CD4-positive, alpha-beta T cell treated with Interleukin-17A for 1 hour (primary cell): Measurements from ENCODE around the gene SMCO4.
"Not testable (repeated sequence)": the region's sequence is repeated elsewhere in the genome, so short reads cannot be mapped to it uniquely, and the experiment has no call there.

Experiments
- DNase-seq: peaks from one replicate; pipeline ENCODE4 v3.0.0-alpha.2; 2020

SMCO4 gene

DNA sequence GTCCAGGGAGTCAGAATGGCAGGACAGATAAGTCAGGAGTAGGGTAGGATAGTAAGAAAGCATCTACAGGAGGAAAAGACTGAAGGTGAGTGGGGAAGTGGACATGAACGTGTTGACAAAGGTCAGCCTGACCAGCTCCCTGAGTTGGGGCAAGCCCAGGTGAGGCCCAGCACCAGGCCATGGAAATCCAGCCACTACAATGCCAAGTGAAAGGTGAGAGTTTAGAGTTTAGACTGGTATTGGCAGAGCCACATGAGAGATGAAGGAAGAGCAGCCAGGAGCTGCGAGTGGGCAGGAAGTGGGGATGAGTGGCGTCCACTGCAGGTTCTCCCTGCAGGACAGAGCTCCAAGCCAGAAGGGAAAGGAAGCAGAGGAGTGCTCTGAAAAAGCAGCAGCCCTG, 16.5 kb upstream of the SMCO4 start:
- DNase-seq, result no peak

- DNase-seq, result no peak
Measured at GRCh38 chr11:93552874-93553273, 9.7 kb upstream of the SMCO4 start.

DNA sequence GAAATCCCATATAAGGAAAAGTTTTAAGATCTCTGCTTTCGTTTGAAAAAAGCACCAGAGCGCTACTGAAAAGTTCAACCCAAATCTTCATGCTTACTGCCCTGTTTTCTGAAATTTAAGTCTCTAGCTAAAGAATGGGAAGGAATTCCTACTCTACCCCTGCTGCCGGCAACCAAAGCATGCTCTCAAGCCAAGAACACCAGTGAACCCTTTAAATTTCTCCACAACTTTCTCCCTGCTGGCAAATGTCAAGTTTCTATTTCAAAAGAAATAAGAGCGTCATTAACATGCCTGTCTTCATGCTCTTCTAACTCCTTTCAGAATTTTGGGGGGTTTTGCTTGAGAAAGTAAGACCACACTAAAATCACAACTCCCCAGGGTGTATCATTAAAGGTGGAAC, 6.8 kb upstream of the SMCO4 start:
- DNase-seq, result no peak

- no peak for DNase-seq
Measured at GRCh38 chr11:93548679-93549319, 5.6 kb upstream of the SMCO4 start.

GRCh38 chr11:93547773-93548172, 4.6 kb upstream of the SMCO4 start:
- DNase-seq, result no peak

DNA sequence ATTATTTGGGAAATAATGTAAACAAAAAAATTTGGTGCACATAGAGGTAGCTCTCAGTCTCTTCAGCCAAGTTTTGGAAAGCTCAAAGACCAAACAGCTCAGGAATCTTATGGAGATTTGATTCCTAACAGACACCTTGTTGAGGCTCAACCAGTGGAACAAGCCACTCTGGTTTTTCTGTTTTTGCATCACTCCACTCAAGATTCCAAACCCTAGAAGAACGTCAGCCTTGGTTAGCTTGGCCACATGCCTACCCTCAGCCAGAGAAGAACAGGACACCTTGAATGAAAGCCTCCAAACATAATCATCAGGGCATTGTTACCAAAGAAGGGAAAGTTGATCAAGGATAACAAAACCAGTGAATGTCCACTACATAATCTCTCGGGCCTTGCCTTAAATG, 3.8 kb upstream of the SMCO4 start:
- no peak for DNase-seq

GRCh38 chr11:93545566-93545965, 2.4 kb upstream of the SMCO4 start:
- DNase-seq, result no peak

GRCh38 chr11:93542811-93543229, 371 bp downstream of the SMCO4 start:
- peak; percentile 12 for DNase-seq

DNA sequence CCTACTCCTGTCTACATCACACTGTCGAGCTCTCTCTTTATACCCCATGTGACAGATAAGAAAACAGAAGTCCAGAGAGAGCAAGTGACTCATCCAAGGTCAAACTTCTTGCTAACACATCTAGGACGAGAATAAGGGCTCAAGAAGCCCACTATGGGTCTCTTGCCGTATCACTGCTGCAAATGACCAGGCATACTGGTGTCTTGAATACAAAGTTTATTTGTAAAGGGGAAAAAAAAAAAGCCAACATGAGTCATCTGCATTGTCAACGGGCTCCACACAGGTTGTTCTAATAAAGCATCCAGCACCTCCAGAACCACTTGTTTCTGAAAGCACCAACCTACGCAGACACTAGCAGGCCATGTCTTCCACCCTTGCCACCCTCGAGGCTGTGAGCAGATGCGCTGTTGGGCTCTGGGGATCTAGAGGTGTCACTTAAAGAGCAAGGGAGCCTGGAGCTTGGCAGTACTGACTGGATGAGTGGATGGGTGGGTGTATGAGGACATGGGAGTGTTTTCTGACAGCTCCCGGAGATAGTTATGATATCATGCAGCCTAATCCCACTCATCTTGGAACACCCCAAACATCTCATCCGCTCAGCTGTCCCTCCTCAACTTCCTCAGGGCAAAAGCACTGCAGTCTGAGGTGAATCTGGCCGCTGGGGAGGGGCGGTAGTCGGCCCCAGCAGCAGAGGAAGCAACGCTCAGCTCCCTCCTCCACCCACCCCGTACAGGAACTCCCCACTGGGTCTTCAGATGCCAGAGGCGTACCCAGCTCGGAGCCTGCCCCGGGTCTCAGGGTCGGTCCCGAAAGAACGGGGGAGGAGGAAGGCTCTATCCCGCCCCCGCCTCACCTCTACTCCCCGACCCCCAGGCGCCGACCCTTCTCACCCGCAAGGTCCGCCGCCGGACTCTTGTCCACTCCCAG, 1.0 kb downstream of the SMCO4 start:
- DNase-seq, result peak; percentile 39

DNA sequence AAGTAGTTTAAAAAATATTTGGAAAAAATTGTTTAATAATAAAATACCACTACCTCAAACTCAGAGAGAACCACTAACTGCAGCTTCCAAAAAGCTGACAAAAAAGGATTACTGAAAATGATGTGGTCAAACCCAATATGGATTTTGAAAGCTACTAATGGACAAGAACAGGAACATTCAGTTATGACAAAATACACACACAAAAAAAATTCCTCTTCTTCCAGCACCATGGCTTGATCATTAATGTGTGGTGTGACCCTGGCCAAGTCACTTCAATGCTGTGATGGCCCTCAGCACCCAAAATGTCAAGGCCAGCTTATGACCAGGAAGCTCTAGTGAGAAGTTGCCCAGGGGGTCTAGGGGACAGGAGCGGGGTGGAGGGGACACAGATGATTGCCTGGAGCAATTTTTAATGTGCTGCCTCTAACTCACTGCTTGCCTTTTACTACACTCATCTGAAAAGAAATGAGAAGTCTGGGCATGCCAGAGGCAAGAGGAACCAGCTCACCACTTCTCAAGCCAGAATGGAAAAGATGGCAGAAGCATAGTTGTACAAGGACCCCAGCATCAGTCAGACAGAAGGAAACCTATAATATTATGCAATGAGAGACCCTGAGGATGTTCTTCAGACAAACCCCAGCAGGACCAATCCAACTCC, 2.2 kb downstream of the SMCO4 start:
- no peak for DNase-seq

DNA sequence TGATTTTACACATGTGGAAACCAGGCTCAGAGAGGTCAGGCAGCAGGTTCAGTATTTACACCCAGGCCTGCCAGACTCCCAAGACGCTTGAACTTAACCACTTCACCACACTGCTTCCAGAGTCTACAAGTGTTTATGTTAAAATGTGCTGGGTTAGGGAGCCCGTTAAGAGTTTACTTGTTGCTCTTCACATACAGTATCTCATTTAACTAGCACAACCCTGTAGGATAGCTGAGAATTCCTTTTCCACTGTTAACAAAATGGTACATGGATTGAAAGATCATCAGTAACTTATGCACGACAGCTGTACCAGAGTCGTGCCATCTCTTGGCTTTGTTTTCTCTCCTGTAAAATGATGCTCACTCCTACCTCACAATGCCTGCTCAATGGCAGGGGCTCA, 2.9 kb downstream of the SMCO4 start:
- no peak for DNase-seq

- no peak for DNase-seq
Measured at GRCh38 chr11:93537767-93538261, 5.4 kb downstream of the SMCO4 start.

DNA sequence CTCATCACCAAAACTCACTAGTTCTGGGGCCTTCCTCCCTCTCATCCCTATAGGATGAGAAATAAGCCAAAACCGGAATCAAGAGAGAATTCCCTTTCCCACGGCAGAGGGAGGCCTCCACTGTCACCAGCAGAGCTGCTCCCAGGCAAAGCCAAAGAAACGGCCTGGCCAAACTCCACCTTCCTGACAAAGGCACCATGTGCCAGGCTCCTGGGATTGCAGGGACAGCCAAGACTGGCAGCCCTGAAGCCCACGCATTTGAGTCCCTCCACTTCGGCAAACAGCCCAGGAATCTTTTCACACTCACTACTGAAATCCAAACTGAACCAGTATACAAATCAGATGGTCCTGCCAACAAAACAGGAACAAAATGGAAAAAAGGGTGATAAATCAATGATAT, 6.1 kb downstream of the SMCO4 start:
- DNase-seq, result no peak

DNA sequence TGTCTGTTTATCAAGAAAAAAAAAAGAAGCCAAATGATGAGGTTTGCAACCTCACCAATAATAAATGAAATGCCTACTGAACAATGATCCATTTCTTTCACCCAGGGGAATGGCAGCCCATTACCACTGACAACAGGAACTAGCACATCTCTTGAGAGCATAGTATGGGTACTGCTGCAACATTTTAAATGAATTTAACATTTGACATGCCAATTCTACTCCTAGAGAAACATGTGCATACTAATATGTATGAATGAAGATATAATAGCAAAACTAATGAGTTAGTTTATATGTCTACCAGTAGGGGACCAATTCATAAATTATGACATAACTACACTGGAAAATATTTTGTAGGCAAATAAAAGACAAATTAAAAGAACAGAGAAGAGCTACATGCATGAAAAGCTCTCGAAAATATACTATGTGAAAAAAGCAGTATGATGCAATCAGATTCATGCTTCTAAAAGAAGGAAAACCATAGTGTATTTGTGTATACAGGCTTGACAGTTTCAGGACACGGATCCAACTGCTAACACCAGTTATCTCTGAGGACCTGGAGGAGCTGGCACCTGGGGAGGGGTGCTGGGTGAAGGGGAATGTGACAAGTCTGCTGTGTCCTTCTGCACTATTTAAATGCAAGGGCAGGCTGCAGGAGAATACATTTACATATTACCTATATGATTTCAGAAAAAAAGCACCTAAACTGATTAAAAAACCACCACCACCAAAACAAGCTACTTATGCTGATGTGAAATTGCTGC, 6.9 kb downstream of the SMCO4 start:
- DNase-seq, result no peak

DNA sequence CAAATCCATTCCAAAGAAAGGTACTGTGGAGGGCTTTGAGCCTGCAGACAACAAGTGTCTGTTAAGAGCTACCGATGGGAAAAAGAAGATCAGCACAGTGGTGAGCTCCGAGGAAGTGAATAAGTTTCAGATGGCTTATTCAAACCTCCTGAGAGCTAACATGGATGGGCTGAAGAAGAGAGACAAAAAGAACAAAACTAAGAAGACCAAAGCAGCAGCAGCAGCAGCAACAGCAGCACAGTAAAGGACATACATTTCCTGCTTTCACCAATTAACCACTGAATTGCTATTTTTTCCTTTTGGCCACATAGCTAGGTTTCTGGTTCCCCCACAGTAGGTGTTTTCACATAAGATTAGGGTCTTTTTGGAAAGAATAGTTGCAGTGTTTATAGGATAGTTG, 7.6 kb downstream of the SMCO4 start:
- not testable (repeated sequence) for DNase-seq

DNA sequence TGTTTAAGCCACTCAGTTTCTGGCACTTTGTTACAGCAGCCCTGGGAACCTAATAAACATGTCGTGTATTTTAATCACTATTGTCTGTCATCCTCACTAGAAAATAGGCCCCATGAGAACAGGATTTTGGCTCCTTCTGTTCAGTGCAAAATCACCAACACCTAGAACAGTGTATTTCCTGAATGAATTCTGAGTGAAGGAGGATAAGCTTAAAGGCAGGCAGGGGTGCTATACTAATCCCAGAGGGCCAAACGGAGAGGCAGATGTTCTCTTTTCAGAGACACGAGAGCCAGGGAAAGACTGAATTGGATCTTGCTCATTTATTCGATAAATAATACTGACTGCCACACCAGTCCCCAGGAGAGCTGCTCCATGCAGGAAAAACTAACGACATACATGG, 10.4 kb downstream of the SMCO4 start:
- DNase-seq, result no peak

DNA sequence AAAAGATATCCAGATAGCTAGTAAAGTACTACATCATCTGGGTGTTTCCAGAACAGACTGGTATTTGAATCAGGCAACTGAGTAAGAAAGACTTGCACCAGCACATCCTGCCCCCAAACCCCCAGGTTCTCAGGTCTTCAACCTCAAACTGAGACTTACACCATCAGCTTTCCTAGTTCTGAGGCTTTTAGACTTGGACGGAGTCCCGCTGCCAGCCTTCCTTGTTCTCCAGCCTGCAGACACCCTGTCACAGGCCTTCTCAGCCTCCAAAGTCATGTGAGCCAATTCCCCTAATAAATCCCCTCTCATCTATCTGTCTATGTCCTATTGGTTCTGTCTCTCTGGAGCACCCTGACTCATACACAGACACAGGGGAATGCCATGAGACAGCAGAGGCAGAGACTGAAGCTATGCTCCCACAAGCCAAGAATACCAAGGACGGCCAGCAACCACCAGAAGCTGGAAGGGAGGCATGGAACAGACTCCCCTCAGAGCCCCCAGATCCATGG, 10.9 kb downstream of the SMCO4 start:
- DNase-seq, result no peak

DNA sequence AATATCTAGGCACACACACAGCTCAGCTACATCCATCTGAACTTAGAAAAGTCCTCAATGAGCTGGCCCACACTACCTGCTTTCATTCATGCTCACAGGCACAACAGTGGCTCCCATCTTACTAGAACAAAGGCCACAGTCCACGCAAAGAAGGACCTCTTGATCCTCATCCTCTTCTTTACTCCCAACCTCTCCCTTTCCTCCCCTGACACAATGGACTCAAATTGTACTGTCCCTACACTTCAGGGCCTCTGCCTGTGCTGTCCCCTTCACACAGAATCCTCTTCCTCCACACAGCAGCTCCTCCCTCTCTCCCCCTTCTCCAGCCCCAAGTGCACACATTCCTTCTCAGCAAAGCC, 12.7 kb downstream of the SMCO4 start:
- DNase-seq, result no peak

DNA sequence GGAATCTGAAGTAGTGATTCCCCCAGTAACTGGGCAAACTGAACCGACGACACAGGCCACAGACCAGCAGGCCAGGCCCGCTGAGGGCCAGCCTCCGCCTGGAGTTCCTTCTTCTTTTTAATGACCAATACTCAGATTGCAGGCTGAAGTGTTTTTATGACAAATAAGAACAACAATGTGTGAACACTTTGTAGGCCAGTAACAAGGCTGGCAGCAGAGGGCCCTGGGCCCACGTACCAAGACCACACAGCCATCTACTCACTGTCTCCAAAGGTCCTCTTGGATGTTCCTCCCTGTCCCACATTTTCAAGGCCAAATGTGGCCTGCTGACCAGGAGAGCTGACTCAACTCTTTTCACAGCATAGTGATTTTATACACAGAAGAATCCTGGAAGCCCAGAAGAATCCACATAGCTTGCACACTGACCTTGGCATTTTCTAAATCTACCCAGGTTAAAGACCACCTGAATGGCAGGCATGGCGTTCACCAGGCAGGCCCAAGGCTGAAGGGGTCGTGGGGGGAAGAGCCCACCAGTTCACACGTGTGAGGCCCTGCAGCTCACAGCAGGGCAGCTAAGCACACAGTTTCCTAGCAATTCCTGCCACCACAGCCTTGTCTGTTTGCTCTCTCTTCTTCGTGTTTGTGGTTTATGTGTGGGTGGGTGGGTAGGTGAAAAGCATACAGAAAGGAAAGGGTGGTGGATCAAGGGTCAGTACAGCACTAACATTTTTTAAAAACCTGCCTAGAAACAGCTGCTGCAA, 13.3 kb downstream of the SMCO4 start:
- DNase-seq, result no peak

DNA sequence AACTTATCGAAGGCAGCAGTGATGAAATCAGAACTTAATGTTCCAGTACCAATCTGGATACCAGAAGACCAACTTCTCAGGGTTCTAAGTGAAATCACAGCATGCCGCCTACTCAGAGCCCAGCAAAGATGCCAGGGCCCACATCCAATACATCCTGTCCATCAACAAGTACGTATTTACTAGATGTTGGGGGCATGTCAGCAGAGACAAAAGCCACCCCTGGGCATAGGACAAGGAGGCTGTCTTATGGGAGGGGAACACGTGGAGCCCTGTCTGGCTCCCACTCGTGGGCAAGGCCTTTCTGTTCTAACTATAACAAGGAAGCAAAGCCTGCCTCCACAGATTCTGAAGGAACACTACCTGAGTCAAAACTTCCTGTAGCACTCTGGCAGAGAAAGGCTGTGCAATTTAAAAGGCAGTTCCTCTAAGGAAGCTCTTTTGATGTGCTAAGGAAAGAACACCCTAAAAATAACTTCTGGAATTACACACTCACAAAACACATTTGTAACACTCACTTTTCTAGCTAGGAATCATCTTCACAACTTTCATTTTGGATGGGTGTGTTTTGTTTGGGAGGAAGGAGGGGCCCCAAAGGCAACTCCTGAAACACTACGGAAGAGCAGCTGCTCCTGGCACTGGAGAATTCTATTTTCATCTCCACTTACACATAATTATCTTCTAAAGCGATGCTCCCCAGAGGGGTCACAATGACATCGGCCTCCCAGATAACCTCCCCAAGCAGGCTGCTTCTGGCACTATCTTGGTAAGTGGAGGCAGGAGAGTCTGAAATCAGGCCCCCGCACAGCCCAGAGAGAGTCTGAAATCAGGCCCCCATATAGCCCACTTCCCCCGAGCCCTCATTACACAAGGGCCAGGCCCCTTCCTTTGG, 14.2 kb downstream of the SMCO4 start:
- DNase-seq, result no peak

- DNase-seq, result no peak
Measured at GRCh38 chr11:93528252-93528651, 14.9 kb downstream of the SMCO4 start.
